ENCODE data around the gene TMPRSS9.

TMPRSS9 gene

DNA sequence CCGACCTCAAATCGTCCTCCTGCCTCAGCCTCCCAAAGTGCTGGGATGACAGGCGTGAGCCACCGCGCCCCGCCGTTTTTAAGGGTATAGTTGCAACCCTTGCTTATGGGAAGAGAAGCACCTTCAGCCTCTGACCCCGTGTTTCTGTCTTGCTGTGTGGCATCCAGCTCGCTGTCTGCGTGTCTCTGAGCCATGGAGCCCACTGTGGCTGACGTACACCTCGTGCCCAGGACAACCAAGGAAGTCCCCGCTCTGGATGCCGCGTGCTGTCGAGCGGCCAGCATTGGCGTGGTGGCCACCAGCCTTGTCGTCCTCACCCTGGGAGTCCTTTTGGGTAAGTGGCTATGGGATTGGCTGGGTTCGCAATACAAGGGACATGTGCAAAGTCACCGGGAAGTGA lies 29.5 kb downstream of the TMPRSS9 start:
- H3K36me3 ChIP-seq (ENCODE audit: control insufficient read depth in 2 of 2, insufficient read depth in 1 of 2, low read length in 2 of 2), result no peaks in the 10 kb centered on the region
- ChIA-PET CTCF (interaction anchor here (0.6 to 3.9 kb wide), 2 partner anchors 38 to 114 kb away, joined by 3 to 25 read pairs; no protein-coding TSS in a partner anchor), POLR2A (interaction anchor here (0.6 kb wide), 1 partner anchor 140 kb away, joined by 3 read pairs; no protein-coding TSS in a partner anchor)
- TF ChIP-seq ZNF37A (tag by site-specific recombination; IDR thresholded peaks at IDR 0.05) (no peak), ZNF157 (tag by site-specific recombination; IDR thresholded peaks at IDR 0.05) (no peak), ZNF518A (tag by site-specific recombination; conservative IDR thresholded peaks at IDR 0.05; ENCODE audit: low read depth) (no peak), ZBTB21 (tag by site-specific recombination; IDR thresholded peaks at IDR 0.05) (no peak), ZNF747 (tag by site-specific recombination; IDR thresholded peaks at IDR 0.05) (no peak), ZNF354C (tag by site-specific recombination; IDR thresholded peaks at IDR 0.05; ENCODE audit: borderline replicate concordance, low read depth) (no peak), ZNF274 (IDR thresholded peaks at IDR 0.05; ENCODE audit: low read length) (no peak), ZNF274 (tag by site-specific recombination; IDR thresholded peaks at IDR 0.05; ENCODE audit: borderline replicate concordance) (no peak), ZSCAN30 (tag by site-specific recombination; IDR thresholded peaks at IDR 0.05) (no peak), SETDB1 (IDR thresholded peaks at IDR 0.05; ENCODE audit: insufficient read length, low read length) (no peak), YY1 (tag by site-specific recombination; IDR thresholded peaks at IDR 0.05) (no peak), ZNF148 (tag by site-specific recombination; IDR thresholded peaks at IDR 0.05; ENCODE audit: borderline replicate concordance) (no peak), ZNF449 (tag by site-specific recombination; IDR thresholded peaks at IDR 0.05) (no peak), SCRT1 (tag by site-specific recombination; IDR thresholded peaks at IDR 0.05; ENCODE audit: borderline replicate concordance) (no peak), ZNF777 (tag by site-specific recombination; IDR thresholded peaks at IDR 0.05; ENCODE audit: borderline replicate concordance) (no peak), PATZ1 (tag by site-specific recombination; IDR thresholded peaks at IDR 0.05) (no peak), ZNF624 (tag by site-specific recombination; IDR thresholded peaks at IDR 0.05) (no peak), ZNF302 (tag by site-specific recombination; IDR thresholded peaks at IDR 0.05; ENCODE audit: low read depth) (no peak)
- no peaks in the 10 kb centered on the region for H3K4me1 ChIP-seq (ENCODE audit: control insufficient read depth, insufficient read depth, low read length)
- no peak overlapping the region for H3K27ac ChIP-seq (ENCODE audit: extremely low read depth, low read depth, low read length)
- H3K4me3 ChIP-seq (ENCODE audit: low read depth, low read length), result no peak overlapping the region
- H3K9me3 ChIP-seq (ENCODE audit: control insufficient read depth, insufficient read depth, low read depth, low read length), result no peaks in the 10 kb centered on the region

Measured in HEK293 (cell line).